NCI-H526 (cell line): ENCODE results near the gene CDH12.
A peak's percentile ranks its signal among the peaks of the same experiment; 100 is the strongest.
"Not testable (repeated sequence)": the region's sequence is repeated elsewhere in the genome, so short reads cannot be mapped to it uniquely, and the experiment has no call there.

Experiments
- DNase-seq, 2 experiments: peaks; one replicate each; lab custom pipeline; 2025; lab: John Stamatoyannopoulos, UW

Gene CDH12

DNA sequence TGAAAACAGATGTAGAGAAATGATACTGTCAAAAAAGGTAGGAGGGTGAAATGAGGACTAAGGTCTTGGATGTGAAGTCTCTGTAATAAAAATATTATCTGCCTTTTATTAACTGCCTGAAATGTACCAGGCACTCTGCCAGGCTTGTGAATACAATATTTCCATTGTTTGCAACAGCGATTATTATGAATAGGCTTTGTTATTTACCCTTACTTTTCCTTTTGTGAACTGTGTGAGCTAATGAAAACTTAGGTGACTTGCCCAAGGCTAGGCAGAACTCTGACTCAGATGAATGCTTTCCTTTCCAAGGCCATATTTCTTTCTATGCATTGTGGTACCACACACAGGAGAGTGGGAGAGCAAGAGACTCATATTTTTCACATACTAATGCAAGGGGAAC is 204.1 kb downstream of the CDH12 start:
- peak; percentile 70 to 76 for DNase-seq

DNA sequence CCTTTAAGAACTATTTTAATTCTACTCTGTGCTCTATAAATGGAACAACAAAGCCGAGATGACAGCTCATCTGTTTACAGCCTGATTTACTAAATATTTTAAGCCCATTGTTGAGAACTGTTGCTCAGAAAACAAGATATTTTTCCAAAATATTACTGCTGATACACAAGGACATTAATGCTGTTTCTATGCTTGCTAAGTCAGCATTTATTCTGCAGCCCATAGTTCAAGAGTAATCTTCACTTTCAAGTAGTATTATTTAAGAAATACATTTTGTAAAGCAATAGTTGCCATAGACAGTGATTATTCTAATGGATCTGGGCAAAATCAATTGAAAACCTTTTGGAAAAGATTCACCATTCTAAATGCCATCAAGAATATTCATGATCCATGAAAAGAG is 208.3 kb downstream of the CDH12 start:
- DNase-seq, result no peak

DNA sequence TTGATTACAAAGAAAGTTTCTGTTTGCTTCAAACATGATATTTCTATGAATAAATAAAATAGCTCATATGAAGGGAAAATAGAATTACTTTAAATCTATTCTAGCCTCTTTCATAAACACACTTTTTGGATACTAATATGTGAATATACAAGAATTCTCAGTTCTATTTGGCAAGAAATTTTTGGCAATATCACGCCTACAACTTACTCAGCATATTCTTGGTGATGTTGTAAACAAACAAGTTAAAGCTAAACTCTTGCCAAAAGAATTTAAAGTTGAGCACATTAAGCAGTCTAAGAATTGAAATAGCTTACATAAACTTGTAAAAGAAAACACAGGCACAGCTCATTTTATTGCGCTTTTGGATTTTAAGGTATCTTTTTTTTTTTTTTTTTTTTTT is 209.8 kb downstream of the CDH12 start:
- no peak for DNase-seq

- no peak for DNase-seq
Measured at GRCh38 chr5:22631683-22632082, 221.5 kb downstream of the CDH12 start.

DNA sequence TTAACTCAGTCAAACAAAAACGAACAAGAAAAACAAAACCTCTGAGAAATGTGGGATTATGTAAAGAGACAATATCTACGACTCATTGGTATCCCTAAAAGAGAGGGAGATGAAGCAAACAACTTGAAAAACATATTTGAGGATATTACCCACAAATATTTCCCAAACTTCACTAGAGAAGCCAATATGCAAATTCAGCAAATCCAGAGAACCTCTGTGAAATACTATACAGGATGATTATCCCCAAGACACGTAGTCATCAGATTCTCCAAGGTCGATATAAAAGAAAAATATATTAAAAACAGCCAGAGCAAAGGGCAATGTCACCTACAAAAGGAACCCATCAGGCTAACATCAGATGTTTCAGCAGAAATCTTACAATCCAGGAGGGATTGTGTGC is 226.1 kb downstream of the CDH12 start:
- no peak for DNase-seq

DNA sequence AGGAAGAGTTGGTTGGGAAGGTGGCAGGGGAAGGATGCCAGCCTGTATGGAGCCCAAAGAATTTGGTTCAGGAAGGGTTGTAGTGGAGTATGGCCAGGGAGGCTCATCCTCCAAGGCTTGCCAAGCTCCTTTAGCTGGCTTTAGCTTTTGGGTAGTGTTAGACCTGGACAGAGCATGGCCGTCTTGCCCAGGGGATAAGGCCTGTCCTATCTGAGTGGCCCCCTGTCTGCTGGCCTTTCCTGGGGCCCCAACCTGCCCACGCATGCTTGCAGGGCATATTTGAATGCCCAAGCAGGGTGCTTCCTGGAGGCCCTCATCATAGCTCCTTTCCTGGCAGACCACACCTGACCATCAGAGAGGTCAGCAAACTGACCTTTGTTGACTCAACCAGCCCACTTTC is 227.7 kb downstream of the CDH12 start:
- DNase-seq, result no peak

DNA sequence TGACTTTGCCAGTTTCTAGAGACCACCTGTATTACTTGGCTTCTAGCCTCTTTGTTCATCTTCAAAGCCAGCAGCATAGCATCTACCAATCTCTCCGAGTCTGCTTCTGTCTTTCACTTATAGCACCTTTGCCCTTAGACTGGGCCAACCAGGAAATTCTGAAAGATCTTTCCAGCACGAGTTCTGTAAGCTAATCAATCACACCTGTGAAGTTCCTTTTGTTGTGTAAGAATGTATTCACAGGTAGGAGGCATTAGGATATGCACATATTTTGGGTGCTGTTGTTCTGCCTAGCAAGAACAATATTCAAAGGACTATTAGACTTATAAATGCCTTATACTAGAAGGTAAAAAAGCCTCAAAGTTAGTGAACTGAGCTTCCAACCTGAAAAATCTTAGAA is 232.1 kb downstream of the CDH12 start:
- DNase-seq, result no peak

DNA sequence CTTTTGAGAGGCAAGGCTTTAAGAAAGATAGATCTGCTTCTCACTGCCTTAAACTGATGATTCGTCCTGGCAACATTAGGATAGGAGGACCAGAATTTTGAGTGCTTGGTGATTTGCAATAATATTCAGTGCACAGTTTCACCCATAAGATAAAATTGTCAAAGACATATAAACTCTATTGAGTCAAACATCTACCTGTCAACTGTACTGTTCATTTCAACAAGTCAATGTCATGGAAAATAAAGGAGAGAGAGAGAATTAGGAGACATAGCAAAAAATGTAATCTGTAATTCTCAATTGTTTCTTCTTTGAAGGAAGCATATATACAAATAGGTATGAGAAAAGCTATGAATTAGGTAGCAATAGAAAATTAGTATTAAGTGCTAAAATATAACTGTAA is 237.2 kb downstream of the CDH12 start:
- DNase-seq, result no peak

DNA sequence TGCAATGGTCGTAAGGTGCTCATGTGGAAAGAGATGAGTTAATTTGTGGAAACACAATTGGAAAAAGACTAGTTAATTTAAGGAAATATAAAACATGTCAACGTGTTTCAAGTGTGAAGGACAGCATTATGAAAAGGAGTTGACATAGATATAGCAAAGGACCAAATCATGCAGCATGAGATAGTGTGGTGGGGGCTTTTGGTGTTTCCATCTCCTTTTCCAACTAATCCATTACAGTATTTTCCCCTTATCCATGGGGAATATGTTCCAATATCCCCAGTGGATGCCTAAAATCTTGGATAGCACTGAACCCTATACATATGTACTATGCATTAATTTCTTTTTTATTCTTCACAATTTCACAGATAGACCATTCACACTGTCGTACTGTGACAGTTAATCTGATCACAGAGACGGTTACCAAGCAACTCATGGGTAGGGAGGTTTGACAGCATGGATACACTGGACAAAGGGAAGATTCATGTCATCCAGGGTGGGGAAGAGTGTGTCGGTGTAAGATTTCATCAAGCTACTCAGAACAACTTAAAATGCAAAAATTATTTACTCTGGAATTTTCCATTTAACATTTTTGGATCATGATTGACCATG is 238.6 kb downstream of the CDH12 start:
- peak; percentile 7 to 16 for DNase-seq

- DNase-seq, result no peak
Measured at GRCh38 chr5:22612928-22613327, 240.2 kb downstream of the CDH12 start.

- no peak for DNase-seq
Measured at GRCh38 chr5:22611327-22611726, 241.8 kb downstream of the CDH12 start.

DNA sequence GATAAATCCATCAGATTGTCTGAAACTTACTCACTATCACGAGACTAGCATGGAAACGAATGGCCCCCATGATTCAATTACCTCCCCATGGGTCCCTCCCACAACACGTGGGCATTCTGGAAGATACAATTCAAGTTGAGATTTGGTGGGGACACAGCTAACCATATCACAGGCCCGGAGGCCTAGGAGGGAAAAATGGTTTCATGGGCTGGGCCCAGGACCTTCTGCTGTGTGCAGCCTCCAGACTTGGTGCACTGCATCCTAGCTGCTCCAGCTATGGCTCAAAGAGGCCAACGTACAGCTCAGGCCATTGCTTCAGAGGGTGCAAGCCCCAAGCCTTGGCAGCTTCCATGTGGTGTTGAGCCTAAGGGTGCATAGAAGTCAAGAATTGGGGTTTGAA is 245.6 kb downstream of the CDH12 start:
- not testable (repeated sequence) for DNase-seq

- DNase-seq, result no peak
Measured at GRCh38 chr5:22605473-22605872, 247.7 kb downstream of the CDH12 start.

GRCh38 chr5:22604711-22605110 is 248.4 kb downstream of the CDH12 start:
- DNase-seq, result no peak

DNA sequence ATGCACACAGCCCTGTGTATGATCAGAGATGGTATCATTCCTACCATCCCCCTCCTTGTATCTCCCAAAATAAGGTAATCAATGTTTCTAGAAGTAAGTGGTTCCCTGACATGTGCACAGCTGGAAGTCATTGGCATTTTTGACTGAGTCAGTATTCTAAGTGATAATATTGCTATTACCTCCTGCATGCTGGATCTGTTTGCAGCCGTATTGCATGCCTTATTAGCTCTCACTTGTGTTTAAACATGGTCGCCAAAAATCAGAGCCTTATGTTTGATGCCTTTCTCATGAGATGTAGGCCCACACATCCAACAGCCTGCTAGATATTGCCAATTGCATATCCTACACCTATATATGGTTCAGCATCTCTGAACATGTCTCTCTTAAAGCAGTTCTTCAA is 254.3 kb downstream of the CDH12 start:
- no peak for DNase-seq

DNA sequence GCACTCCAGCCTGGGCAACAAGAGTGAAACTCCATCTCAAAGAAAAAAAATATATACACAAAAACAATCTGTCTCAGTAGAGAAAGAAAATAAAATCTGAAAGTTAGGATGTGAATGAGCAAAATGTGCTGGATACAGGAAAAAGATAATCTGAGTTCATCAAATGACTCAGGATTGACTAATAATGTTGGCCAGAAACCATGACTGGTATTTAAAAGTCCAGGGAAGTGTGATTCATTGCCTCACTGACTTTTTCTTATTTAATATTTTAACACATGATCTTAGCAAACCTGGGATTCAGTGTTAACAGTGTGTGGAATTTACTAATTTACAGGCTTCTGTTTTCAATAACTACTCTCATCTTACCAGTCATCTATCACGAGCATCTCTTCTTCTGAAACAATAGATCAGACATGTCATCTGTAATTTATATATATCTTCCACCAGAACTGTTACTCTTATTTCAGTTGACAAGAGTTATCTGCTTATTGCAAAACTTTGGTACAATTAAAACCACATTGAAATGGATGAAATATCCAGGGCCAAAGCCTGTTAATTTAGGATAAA is 256.7 kb downstream of the CDH12 start:
- DNase-seq, result no peak

- DNase-seq, result no peak
Measured at GRCh38 chr5:22594491-22594890, 258.7 kb downstream of the CDH12 start.

DNA sequence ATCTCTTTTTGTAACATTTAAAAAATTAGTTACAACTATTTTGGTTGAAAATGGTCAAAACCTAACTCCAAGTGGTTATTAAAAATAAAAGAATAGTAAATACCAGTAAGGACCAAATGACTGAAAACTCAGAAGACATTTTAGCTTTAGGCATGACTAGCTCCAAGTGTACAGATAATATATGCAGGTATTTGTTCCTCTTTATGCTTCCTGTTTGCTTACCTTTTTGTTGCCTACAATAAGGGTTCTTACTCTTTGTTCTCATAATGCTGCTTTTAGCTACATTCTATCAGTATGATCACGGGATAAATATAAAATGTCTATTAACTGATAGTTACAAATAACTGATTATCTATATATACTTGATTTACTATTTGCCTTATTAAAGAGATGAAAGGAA is 259.6 kb downstream of the CDH12 start:
- DNase-seq, result no peak

- DNase-seq, result no peak
Measured at GRCh38 chr5:22591461-22591860, 261.7 kb downstream of the CDH12 start.

- DNase-seq, result no peak
Measured at GRCh38 chr5:22590677-22591268, 262.4 kb downstream of the CDH12 start.

GRCh38 chr5:22577711-22578110 is 275.4 kb downstream of the CDH12 start:
- no peak for DNase-seq

DNA sequence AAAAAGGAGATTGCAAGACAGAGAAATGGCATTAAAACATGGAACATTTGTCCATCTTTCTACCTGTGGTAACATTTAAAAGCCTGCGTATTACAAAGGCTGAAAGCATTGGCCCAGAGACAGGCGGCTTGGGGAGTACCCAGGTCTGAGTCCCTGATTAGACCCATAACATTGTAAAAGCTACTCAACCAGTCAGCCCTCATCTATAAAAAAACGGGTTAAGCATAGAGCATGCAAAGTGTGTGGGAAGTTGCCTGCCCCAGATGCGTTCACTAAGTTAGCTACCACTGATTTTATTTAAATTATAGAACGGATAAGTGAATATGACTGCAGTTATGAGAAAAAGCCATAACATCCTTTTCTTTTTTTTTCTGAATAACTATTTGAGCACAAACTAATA is 276.1 kb downstream of the CDH12 start:
- DNase-seq, result peak; percentile 71 to 79

GRCh38 chr5:22572941-22573340 is 280.2 kb downstream of the CDH12 start:
- no peak for DNase-seq

DNA sequence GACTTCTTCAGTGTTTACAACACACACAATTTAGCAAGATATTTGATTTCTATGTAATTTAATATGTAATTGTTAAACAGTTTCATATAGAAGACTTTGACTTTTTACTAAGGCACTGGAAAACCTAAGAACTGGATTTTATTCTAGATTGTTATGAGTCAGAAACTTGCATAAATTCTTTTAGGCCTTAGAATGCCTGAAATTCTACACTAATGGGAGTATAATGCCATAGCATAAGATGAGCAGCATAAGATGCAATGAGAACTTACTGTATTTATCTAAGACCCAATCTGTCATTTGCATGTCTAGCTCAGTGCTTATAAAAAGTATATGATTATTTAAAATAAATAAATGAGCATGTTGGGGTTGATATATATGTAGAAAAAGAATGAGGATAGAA is 285.2 kb downstream of the CDH12 start:
- no peak for DNase-seq
